Mucosa of gallbladder (tissue), 1 donor: ENCODE measurements around the gene LRP8. TPM values are rescaled to one million over a fixed set of nuclear protein-coding genes. Genes with fewer than 3 reads are reported as not detected.

Experiments used
- DNase-seq: peaks from one replicate; pipeline ENCODE4 v3.0.0-alpha.2; 2020; ENCODE audit warnings: low spot score
- total RNA-seq: library from RNA; stranded (reverse); gene quantifications from one replicate; pipeline ENCODE4 v1.2.1, GENCODE V29; 2021
- donor health status: DM: no; HTN: no; CAD: no.

Gene LRP8
- total RNA-seq, result 3.5 TPM

- DNase-seq, result peak; percentile 68
Observed at GRCh38 chr1:53328009-53328461, at the start of gene LRP8. LRP8 (minus strand) TSS chr1:53328070; CDS start chr1:53327912, 158 bp downstream.

- DNase-seq, result no peak
Observed at GRCh38 chr1:53377438-53377841, 49.6 kb upstream of the LRP8 start.

- DNase-seq, result no peak
Observed at GRCh38 chr1:53376742-53377437, 49.0 kb upstream of the LRP8 start.

DNA sequence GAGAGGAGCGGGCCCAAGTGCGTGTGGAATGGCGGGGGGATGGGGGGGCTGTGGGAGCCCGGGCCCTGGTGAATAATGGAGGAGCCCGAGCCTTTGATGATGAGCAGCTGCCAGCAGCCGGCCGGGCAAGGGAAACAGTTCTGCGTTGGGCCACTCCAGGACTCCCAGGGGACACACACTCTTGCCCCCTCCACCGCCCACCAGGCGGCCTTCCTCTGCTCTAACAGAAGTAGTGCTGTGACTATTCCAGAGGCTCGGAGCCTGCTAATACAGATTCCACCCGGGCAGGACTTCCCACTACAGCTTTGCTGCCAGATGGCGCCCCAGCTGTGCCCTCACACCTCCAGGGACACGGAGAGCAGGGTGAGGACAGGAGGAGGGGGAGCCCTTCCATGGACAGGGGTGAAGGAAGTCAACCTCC lies 48.2 kb upstream of the LRP8 start:
- no peak for DNase-seq

- DNase-seq, result no peak
Observed at GRCh38 chr1:53375440-53375839, 47.6 kb upstream of the LRP8 start.

DNA sequence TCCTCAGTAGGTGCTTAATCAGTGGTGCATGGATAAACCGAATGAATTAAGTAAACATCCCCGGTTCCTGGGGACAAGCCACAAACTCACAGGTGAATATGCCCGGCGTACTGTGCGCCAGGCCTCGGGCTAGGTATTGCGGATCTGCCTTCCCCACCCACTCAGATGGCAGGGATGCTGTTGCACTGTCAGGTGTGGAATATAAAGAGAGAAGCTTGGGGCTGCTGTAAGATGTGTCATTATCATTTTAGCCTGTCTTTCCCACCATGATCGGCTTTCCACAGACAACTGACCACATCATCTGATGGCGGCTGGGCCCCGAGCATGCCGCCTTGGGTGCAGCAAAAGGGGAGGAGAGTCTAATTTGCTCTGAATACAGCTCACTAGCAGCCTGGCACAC lies 45.4 kb upstream of the LRP8 start:
- no peak for DNase-seq

GRCh38 chr1:53372501-53372951 lies 44.7 kb upstream of the LRP8 start:
- no peak for DNase-seq

GRCh38 chr1:53371851-53372250 lies 44.0 kb upstream of the LRP8 start:
- no peak for DNase-seq

DNA sequence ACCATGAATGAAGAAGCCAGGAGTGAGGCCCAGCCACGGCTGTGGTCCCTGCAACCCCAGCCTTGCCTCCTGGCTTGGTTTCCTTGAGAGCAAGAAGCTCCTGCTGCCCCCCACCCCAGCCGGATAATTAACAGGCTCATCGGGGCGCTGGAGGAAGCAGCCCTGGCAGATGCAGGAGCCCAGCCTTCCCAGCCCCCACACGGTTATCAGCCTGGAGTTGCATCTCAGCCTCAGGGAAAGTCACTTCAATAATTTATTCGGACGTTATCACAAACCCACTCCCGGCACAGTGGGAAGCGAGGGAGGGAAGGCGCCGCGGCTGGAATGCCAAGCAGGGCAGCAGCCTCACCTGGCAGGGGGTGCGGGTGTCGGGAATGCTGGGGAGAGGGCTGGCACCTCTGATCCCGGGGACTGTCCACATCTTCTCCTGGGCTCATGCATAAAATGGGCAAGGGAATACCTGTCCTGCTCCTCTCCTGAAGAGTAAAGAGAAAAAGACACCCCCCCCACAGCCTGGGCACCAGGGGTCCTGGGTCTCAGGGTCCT lies 43.3 kb upstream of the LRP8 start:
- DNase-seq, result no peak

DNA sequence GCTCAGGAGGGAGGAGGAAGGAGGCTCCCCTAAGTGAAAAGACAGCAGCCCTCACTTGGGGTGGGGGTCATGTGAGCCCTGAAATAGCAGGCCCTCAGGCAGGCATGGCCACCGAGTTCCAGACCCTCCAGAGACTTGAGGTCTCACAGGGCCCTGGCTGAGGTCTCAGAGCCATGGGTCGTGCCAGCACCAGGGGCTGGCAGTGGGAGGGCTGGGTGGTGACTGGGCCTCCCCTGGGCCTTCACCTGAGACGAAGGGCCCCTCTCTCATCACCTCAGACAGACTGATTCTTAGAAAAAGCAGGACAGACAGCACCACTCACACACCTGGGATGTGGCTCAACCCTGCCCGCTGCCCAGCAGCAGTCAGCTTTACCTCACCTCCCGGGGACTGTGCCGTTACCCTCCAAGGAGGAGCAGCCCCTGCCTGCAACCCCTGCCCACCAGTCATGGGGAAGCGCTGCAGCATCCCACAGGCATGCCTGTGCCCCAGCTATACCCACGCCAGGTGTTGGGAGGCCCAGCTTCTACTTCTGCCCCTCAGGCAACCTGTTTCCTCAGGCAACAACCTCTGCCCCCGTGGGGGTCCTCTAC lies 42.6 kb upstream of the LRP8 start:
- no peak for DNase-seq

GRCh38 chr1:53369761-53370160 lies 41.9 kb upstream of the LRP8 start:
- DNase-seq, result no peak

- no peak for DNase-seq
Observed at GRCh38 chr1:53369034-53369750, 41.3 kb upstream of the LRP8 start.

GRCh38 chr1:53368314-53369033 lies 40.6 kb upstream of the LRP8 start:
- no peak for DNase-seq

GRCh38 chr1:53367503-53368313 lies 39.8 kb upstream of the LRP8 start:
- DNase-seq, result no peak

GRCh38 chr1:53366901-53367502 lies 39.1 kb upstream of the LRP8 start:
- DNase-seq, result no peak

DNA sequence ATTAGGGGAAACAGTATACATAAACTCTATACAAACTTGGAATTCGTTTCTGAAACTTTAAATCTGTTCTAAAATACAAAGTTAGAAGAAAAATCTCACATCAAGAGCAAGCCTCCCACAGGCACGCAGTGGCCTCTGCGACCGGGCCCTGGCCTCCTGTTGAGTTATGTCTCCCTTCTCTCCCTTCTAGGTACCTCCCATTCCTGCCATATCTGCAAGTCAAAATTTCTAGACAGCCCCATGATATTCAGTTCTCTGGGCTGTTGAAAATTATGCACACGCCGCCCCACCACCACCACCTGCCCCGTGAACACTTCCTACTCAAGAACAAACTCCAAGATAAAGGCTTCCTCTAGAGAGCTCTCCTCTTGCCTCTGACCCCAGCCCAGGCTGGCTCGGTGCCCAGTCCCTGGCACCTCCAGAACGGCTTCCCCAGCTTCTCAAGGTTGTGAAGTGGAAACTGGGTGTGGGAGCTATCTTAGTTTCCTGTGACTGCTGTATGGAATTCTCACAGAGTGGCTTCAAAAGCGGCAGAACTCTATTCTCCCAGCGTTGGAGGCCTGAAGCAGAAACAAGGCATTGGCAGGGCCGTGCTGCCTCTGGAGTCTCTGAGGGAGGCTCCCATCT lies 37.7 kb upstream of the LRP8 start:
- no peak for DNase-seq

- DNase-seq, result no peak
Observed at GRCh38 chr1:53362851-53363642, 35.2 kb upstream of the LRP8 start.

DNA sequence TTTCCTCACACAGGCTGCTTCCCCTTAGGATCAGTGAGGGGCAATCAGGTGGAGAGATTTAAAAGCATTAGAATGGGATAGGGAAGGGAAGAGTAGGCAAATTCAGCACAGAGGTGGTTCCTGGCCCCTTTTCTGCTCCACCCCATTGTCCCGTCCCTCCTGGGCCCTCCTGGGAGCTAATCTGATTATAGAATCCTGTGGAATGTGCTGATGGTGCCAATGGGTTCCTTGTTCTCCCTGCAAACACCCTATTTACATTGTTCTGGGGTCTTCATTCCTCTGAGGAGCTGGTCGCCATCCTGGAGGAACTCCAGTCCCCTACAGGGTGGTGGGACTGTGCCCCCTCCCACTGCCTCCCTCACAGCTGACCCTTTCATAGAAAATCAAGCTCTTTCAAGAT lies 34.4 kb upstream of the LRP8 start:
- no peak for DNase-seq

- no peak for DNase-seq
Observed at GRCh38 chr1:53361541-53361961, 33.7 kb upstream of the LRP8 start.
